ENCODE measurements around the gene TAS2R16.

The TAS2R16 gene

GRCh38 chr7:123026251-123026650, 30.8 kb upstream of the TAS2R16 start:
- Histone ChIP-seq H3K27ac (no peak overlapping the region), H3K4me3 (no peak overlapping the region)
- no peak for TF ChIP-seq CTCF (IDR thresholded peaks at IDR 0.05)
- DNase-seq (ENCODE audit: low spot score): no peak

- H3K4me3 ChIP-seq: no peak overlapping the region
- no peak for TF ChIP-seq CTCF (IDR thresholded peaks at IDR 0.05)
- DNase-seq (ENCODE audit: low spot score): no peak
- H3K27ac ChIP-seq: no peak overlapping the region
Observed at GRCh38 chr7:123024989-123025758, 29.7 kb upstream of the TAS2R16 start.

- Histone ChIP-seq H3K4me3 (no peak overlapping the region), H3K27ac (no peak overlapping the region)
- DNase-seq (ENCODE audit: low spot score): no peak
- no peak for TF ChIP-seq CTCF (IDR thresholded peaks at IDR 0.05)
Observed at GRCh38 chr7:123023126-123023525, 27.6 kb upstream of the TAS2R16 start.

GRCh38 chr7:123022576-123022975, 27.1 kb upstream of the TAS2R16 start:
- Histone ChIP-seq H3K27ac (no peak overlapping the region), H3K4me3 (no peak overlapping the region)
- no peak for DNase-seq (ENCODE audit: low spot score)
- no peak for TF ChIP-seq CTCF (IDR thresholded peaks at IDR 0.05)

GRCh38 chr7:123012435-123012834, 16.9 kb upstream of the TAS2R16 start:
- Histone ChIP-seq H3K27ac (no peak overlapping the region), H3K4me3 (no peak overlapping the region)
- TF ChIP-seq CTCF (IDR thresholded peaks at IDR 0.05): no peak
- no peak for DNase-seq (ENCODE audit: low spot score)

GRCh38 chr7:123011766-123012369, 16.4 kb upstream of the TAS2R16 start:
- no peak for DNase-seq (ENCODE audit: low spot score)
- no peak for TF ChIP-seq CTCF (IDR thresholded peaks at IDR 0.05)
- H3K27ac ChIP-seq: no peak overlapping the region
- H3K4me3 ChIP-seq: no peak overlapping the region

GRCh38 chr7:123004931-123005330, 9.4 kb upstream of the TAS2R16 start:
- no peak overlapping the region for H3K4me3 ChIP-seq
- DNase-seq (ENCODE audit: low spot score): no peak
- no peak for TF ChIP-seq CTCF (IDR thresholded peaks at IDR 0.05)
- H3K27ac ChIP-seq: no peak overlapping the region
